HG02938 (cell line): ENCODE results near the gene C7orf57.
A peak's percentile ranks its signal among the peaks of the same experiment; 100 is the strongest.

Source experiments
- ATAC-seq: cut with Tn5 transposase; IDR thresholded peaks from one replicate; pipeline ENCODE4 v1.9.1; 2021; ENCODE audit warnings: mild to moderate bottlenecking, moderate library complexity; ENCODE audit not compliant: unreplicated experiment

Gene C7orf57

GRCh38 chr7:48106906-48107659 is 71.7 kb downstream of the C7orf57 start:
- no peak for ATAC-seq

GRCh38 chr7:48107926-48108472 is 72.7 kb downstream of the C7orf57 start:
- ATAC-seq: no peak

GRCh38 chr7:48108959-48109847 is 73.9 kb downstream of the C7orf57 start:
- ATAC-seq: no peak

- ATAC-seq: peak; percentile 91
Observed at GRCh38 chr7:48109848-48110663, 74.7 kb downstream of the C7orf57 start.

- ATAC-seq: no peak
Observed at GRCh38 chr7:48110868-48111267, 75.5 kb downstream of the C7orf57 start.
